Prostate gland (tissue), 2 donors: ENCODE measurements around the gene CT45A3.
"Not testable (repeated sequence)": the region's sequence is repeated elsewhere in the genome, so short reads cannot be mapped to it uniquely, and the experiment has no call there.

ENCODE experiments used
- CTCF ChIP-seq, 4 experiments: fragments of 200-600 bp in 2 of 4; fragments of 450-650 bp in 2 of 4; sonication (generic) in 2 of 4; IDR thresholded peaks; 1 replicate in 3 of 4; 2 replicates in 1 of 4; pipeline ENCODE4 v1.5.1; 2016 to 2019; ENCODE audit warnings: antibody characterized with exemption in 4 of 4, mild to moderate bottlenecking in 2 of 4, moderate library complexity in 2 of 4
- POLR2A ChIP-seq: fragments of 450-650 bp; IDR thresholded peaks from one replicate; pipeline ENCODE4 v1.6.1; 2016; ENCODE audit warnings: antibody characterized with exemption, mild to moderate bottlenecking

DNA sequence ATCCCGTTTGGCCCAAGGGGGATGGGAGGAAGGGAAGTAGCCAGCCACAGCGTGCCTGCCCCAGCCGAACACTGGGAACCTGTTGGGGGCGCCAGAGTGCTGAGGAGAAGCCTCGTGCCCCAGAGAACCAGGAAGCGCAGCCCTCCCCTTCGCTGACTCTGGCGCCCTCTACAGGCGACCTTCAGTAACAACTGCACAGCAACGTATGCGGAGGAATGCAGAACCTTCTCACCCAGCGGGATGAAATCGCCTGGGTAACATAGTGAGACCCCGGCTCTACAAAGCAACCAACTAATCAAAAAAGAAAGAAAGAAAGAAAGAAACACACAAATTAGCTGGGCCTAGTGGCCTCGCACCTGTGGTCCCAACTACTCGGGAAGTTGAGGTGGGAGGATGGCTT is 17.4 kb upstream of the CT45A3 start, which contains the start of gene CT45A5:
- TF ChIP-seq POLR2A; CTCF (IDR thresholded peaks at IDR 0.05): not testable (repeated sequence)
